H9 (cell line): ENCODE data around the gene PXDN. TPM values are rescaled to one million over a fixed set of nuclear protein-coding genes. Genes with fewer than 3 reads are reported as not detected.
A peak's percentile ranks its signal among the peaks of the same experiment; 100 is the strongest.

ENCODE experiments used
- DNase-seq: peaks from one replicate; pipeline ENCODE4 v3.0.0-alpha.2; 2017
- H2AFZ ChIP-seq: one replicate; pipeline ENCODE4 v1.6.1; 2013; ENCODE audit warnings: mild to moderate bottlenecking, low read length, control low read depth, moderate library complexity
- H2AK5ac ChIP-seq: 2 replicates; pipeline ENCODE4 v1.6.1; 2013; ENCODE audit warnings: low read length, control low read depth, mixed read lengths; ENCODE audit not compliant: insufficient read length
- H2BK120ac ChIP-seq: one replicate; pipeline ENCODE4 v1.6.1; 2013; ENCODE audit warnings: low read depth, mild to moderate bottlenecking, low read length, control low read depth, inconsistent platforms; ENCODE audit not compliant: poor library complexity, severe bottlenecking
- H2BK12ac ChIP-seq: 2 replicates; pipeline ENCODE4 v1.6.1; 2013; ENCODE audit warnings: low read length, control low read depth, mixed read lengths, low read depth; ENCODE audit not compliant: insufficient read length
- H2BK15ac ChIP-seq: 2 replicates; pipeline ENCODE4 v1.6.1; 2013; ENCODE audit warnings: low read depth, low read length, control low read depth
- H2BK20ac ChIP-seq: one replicate; pipeline ENCODE4 v1.6.1; 2013; ENCODE audit warnings: low read depth, mild to moderate bottlenecking, low read length, control low read depth, inconsistent platforms; ENCODE audit not compliant: poor library complexity, severe bottlenecking
- H2BK5ac ChIP-seq: 2 replicates; pipeline ENCODE4 v1.6.1; 2013; ENCODE audit warnings: low read length, control low read depth, mixed read lengths; ENCODE audit not compliant: insufficient read length
- H3K14ac ChIP-seq: 2 replicates; pipeline ENCODE4 v1.6.1; 2013; ENCODE audit warnings: low read length, control low read depth; ENCODE audit not compliant: insufficient read depth
- H3K18ac ChIP-seq: 2 replicates; pipeline ENCODE4 v1.6.1; 2013; ENCODE audit warnings: low read depth, mild to moderate bottlenecking, mixed read lengths, low read length, control low read depth; ENCODE audit not compliant: insufficient read length
- H3K23ac ChIP-seq: 2 replicates; pipeline ENCODE4 v1.6.1; 2013; ENCODE audit warnings: low read length, control low read depth, mixed read lengths, low read depth; ENCODE audit not compliant: insufficient read length
- H3K23me2 ChIP-seq: 2 replicates; pipeline ENCODE4 v1.6.1; 2013; ENCODE audit warnings: low read depth, mild to moderate bottlenecking, mixed read lengths, low read length, control low read depth; ENCODE audit not compliant: insufficient read length, poor library complexity, severe bottlenecking
- H3K27ac ChIP-seq: 2 replicates; pipeline ENCODE4 v1.5.1; 2013; ENCODE audit warnings: low read length, control low read depth, mixed read lengths, low read depth; ENCODE audit not compliant: insufficient read length
- H3K27me3 ChIP-seq: 2 replicates; pipeline ENCODE4 v1.6.1; 2013; ENCODE audit warnings: low read length, control low read depth, inconsistent platforms; ENCODE audit not compliant: insufficient read depth
- H3K4ac ChIP-seq: 2 replicates; pipeline ENCODE4 v1.6.1; 2013; ENCODE audit warnings: low read depth, mild to moderate bottlenecking, control low read depth, inconsistent platforms, low read length, moderate library complexity
- H3K4me1 ChIP-seq: 2 replicates; pipeline ENCODE4 v1.6.1; 2013; ENCODE audit warnings: low read length, control low read depth, inconsistent platforms; ENCODE audit not compliant: insufficient read depth
- H3K4me2 ChIP-seq: 2 replicates; pipeline ENCODE4 v1.6.1; 2013; ENCODE audit warnings: low read length, control low read depth, mixed read lengths; ENCODE audit not compliant: insufficient read length, insufficient read depth
- H3K56ac ChIP-seq: 2 replicates; pipeline ENCODE4 v1.6.1; 2013; ENCODE audit warnings: low read depth, mild to moderate bottlenecking, mixed read lengths, low read length, control low read depth; ENCODE audit not compliant: insufficient read length
- H3K79me1 ChIP-seq: 2 replicates; pipeline ENCODE4 v1.6.1; 2013; ENCODE audit warnings: low read depth, mild to moderate bottlenecking, moderate library complexity, low read length, control low read depth, inconsistent platforms; ENCODE audit not compliant: insufficient read depth, poor library complexity, severe bottlenecking
- H3K79me2 ChIP-seq: 2 replicates; pipeline ENCODE4 v1.6.1; 2013; ENCODE audit warnings: low read length, control low read depth, inconsistent platforms; ENCODE audit not compliant: insufficient read depth
- H3K9ac ChIP-seq: 2 replicates; pipeline ENCODE4 v1.6.1; 2013; ENCODE audit warnings: low read length, control low read depth, mixed read lengths; ENCODE audit not compliant: insufficient read length; ENCODE audit errors: extremely low read depth
- H3K9me3 ChIP-seq: one replicate; pipeline ENCODE4 v1.6.1; 2013; ENCODE audit warnings: low read depth, low read length, inconsistent platforms; ENCODE audit not compliant: control insufficient read depth
- H3T11ph ChIP-seq: one replicate; pipeline ENCODE4 v1.6.1; 2013; ENCODE audit warnings: mild to moderate bottlenecking, low read length, control low read depth, inconsistent platforms
- H4K20me1 ChIP-seq: one replicate; pipeline ENCODE4 v1.6.1; 2013; ENCODE audit not compliant: control insufficient read depth, insufficient read length, insufficient read depth
- H4K5ac ChIP-seq: 2 replicates; pipeline ENCODE4 v1.6.1; 2013; ENCODE audit warnings: low read depth, mild to moderate bottlenecking, mixed read lengths, low read length, control low read depth; ENCODE audit not compliant: insufficient read length
- H4K8ac ChIP-seq: replicated peaks from 2 replicates; pipeline ENCODE4 v1.6.1; 2013; ENCODE audit warnings: low read length, control low read depth, mixed read lengths, low read depth; ENCODE audit not compliant: insufficient read length
- H4K91ac ChIP-seq: 2 replicates; pipeline ENCODE4 v1.6.1; 2013; ENCODE audit warnings: low read depth, mild to moderate bottlenecking, moderate library complexity, mixed read lengths, low read length, control low read depth; ENCODE audit not compliant: insufficient read length
- H3K27ac Mint-ChIP-seq, 3 experiments: 2 replicates in 2 of 3; 3 replicates in 1 of 3; pipeline ENCODE4 v1.8.0; 2020 to 2021; ENCODE audit warnings: mixed read lengths in 3 of 3, mild to moderate bottlenecking in 1 of 3, moderate library complexity in 1 of 3
- H3K27me3 Mint-ChIP-seq: 2 replicates; pipeline ENCODE4 v1.8.0; 2021; ENCODE audit warnings: low read depth, mild to moderate bottlenecking, moderate library complexity, mixed read lengths
- H3K36me3 Mint-ChIP-seq, 3 experiments: 2 replicates in 2 of 3; 3 replicates in 1 of 3; pipeline ENCODE4 v1.8.0; 2020 to 2021; ENCODE audit warnings: low read depth in 3 of 3, mixed read lengths in 3 of 3; ENCODE audit not compliant: insufficient read depth in 1 of 3
- H3K4me1 Mint-ChIP-seq, 2 experiments: 2 replicates each; pipeline ENCODE4 v1.8.0; 2020; ENCODE audit warnings: mixed read lengths in 2 of 2
- H3K4me3 Mint-ChIP-seq, 2 experiments: 2 replicates in 1 of 2; 3 replicates in 1 of 2; pipeline ENCODE4 v1.8.0; 2020 to 2021; ENCODE audit warnings: mild to moderate bottlenecking in 2 of 2, mixed read lengths in 2 of 2, moderate library complexity in 1 of 2
- H3K9me3 Mint-ChIP-seq, 2 experiments: 2 replicates in 1 of 2; 3 replicates in 1 of 2; pipeline ENCODE4 v1.8.0; 2020; ENCODE audit warnings: mild to moderate bottlenecking in 2 of 2, mixed read lengths in 2 of 2, moderate library complexity in 1 of 2
- WGBS: extraction: QIAGEN DNeasy Blood & Tissue Kit; methylation state at CpG from one replicate; pipeline ENCODE4 v1.1.7; 2013; ENCODE audit warnings: missing lambda C conversion rate, low lambda C conversion rate, mixed read lengths; ENCODE audit not compliant: insufficient read length; ENCODE audit errors: extremely low coverage; 5-methylcytosine and 5-hydroxymethylcytosine counted together
- total RNA-seq: library from RNA; stranded (reverse); gene quantifications from 2 replicates; pipeline ENCODE4 v1.2.1, GENCODE V29; 2021
- TF ChIP-seq, protein P1 (sequence below): fragments of 200-600 bp; sonication (generic); conservative IDR thresholded peaks from 3 replicates; pipeline ENCODE4 v1.8.0; 2021; ENCODE audit warnings: antibody characterized with exemption, mild to moderate bottlenecking

The PXDN gene
- total RNA-seq, 1 experiment from 2014 or later, result 146 TPM

DNA sequence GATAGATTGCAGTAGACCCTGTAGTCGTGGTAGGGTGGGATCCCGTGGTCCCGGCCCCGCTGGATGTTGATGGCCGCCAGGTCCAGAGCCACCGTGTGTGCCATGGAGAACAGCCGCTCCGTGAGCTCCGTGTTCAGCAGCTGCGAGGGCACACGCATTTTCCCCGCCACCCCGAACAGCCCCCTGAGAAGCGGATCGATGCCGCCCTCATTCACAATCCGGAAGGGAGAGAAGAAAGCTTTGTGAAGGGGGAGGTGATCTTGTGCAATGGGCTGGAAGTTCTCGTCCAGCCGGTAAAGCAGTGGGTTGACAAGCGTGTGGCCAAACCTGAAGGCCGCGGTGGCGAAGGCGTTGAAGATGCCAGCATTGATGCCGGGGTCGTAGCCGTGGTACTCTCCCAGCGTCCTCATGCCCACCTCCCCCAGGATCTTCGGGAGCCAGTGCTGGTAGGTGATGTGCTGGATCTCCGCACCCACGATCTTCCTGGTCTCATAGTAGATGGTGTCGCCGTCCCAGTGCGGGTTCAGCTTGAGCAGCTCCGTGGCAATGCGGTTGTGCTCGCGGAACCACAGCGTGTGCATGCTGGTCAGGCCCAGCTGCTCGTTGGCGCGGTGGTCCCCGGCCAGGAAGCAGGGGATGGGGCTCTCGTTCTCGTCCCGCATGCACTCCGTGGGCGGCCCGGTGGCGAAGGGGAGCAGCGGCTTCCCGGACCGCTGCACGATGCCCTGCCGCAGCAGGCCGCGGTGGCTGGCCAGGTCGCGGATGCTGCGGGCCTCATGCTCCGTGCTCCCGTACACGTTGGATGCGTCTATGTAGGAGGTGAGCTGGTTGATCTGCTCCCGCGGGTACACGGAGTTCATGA, 95.8 kb downstream of the PXDN start:
- H3K27ac ChIP-seq, result no peak overlapping the region
- no peaks in the 10 kb centered on the region for H3K9me3 ChIP-seq
- no peaks in the 10 kb centered on the region for H3K27me3 Mint-ChIP-seq
- H4K91ac ChIP-seq, result no peak overlapping the region
- no peak overlapping the region for H3K9ac ChIP-seq
- H4K8ac ChIP-seq, result no peak overlapping the region
- H3K79me1 ChIP-seq, result no peaks in the 10 kb centered on the region
- H3K27me3 ChIP-seq, result no peaks in the 10 kb centered on the region
- no peak overlapping the region for H4K5ac ChIP-seq
- no peaks in the 10 kb centered on the region for H3K9me3 Mint-ChIP-seq
- WGBS, result no CpG with 5 or more reads among the region's 67 CpGs
- no peak overlapping the region for H3K4me3 Mint-ChIP-seq
- H3K4me1 ChIP-seq, result no peaks in the 10 kb centered on the region
- H2AK5ac ChIP-seq, result no peak overlapping the region
- H3K79me2 ChIP-seq, result no peaks in the 10 kb centered on the region
- no peaks in the 10 kb centered on the region for H4K20me1 ChIP-seq
- no peak overlapping the region for H3K14ac ChIP-seq
- H3K56ac ChIP-seq, result no peak overlapping the region
- DNase-seq, result no peak
- no peak overlapping the region for H3K23ac ChIP-seq
- H3K27ac Mint-ChIP-seq, result peak overlapping the region in 1 of 3 experiments; percentile 63; a peak in 3 of 7 replicates
- H3K4me1 Mint-ChIP-seq, result peaks cover 0 to 5% of the 10 kb centered on the region in 2 experiments; a peak in 2 of 4 replicates
- H3T11ph ChIP-seq, result no peak overlapping the region
- H3K36me3 Mint-ChIP-seq, result peaks cover 41 to 81% (median 72%) of the 10 kb centered on the region in 3 experiments
- H2BK15ac ChIP-seq, result no peak overlapping the region
- no peaks in the 10 kb centered on the region for H3K23me2 ChIP-seq
- H3K4me2 ChIP-seq, result no peak overlapping the region
- TF ChIP-seq, protein P1, sequence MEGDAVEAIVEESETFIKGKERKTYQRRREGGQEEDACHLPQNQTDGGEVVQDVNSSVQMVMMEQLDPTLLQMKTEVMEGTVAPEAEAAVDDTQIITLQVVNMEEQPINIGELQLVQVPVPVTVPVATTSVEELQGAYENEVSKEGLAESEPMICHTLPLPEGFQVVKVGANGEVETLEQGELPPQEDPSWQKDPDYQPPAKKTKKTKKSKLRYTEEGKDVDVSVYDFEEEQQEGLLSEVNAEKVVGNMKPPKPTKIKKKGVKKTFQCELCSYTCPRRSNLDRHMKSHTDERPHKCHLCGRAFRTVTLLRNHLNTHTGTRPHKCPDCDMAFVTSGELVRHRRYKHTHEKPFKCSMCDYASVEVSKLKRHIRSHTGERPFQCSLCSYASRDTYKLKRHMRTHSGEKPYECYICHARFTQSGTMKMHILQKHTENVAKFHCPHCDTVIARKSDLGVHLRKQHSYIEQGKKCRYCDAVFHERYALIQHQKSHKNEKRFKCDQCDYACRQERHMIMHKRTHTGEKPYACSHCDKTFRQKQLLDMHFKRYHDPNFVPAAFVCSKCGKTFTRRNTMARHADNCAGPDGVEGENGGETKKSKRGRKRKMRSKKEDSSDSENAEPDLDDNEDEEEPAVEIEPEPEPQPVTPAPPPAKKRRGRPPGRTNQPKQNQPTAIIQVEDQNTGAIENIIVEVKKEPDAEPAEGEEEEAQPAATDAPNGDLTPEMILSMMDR, result no peak
- no peak overlapping the region for H2AFZ ChIP-seq
- no peak overlapping the region for H3K18ac ChIP-seq
- H2BK12ac ChIP-seq, result no peak overlapping the region
- no peak overlapping the region for H2BK20ac ChIP-seq
- no peak overlapping the region for H3K4ac ChIP-seq
- no peak overlapping the region for H2BK5ac ChIP-seq
- H2BK120ac ChIP-seq, result no peak overlapping the region
